Mesothelial cell of epicardium (in vitro differentiated cells): ENCODE data around the gene SKAP1. TPM values are rescaled to one million over a fixed set of nuclear protein-coding genes. Genes with fewer than 3 reads are reported as not detected.
"Not testable (repeated sequence)": the region's sequence is repeated elsewhere in the genome, so short reads cannot be mapped to it uniquely, and the experiment has no call there.

Experiments used
- DNase-seq, 2 experiments: peaks; one replicate each; pipeline ENCODE4 v3.0.0; 2021; ENCODE audit warnings: low spot score in 2 of 2; ENCODE audit not compliant: unreplicated experiment in 2 of 2
- H3K27ac Mint-ChIP-seq: 2 replicates; pipeline ENCODE4 v1.8.0; 2021; ENCODE audit warnings: mixed read lengths
- H3K27me3 Mint-ChIP-seq: 2 replicates; pipeline ENCODE4 v1.8.0; 2021; ENCODE audit warnings: low read depth, mixed read lengths
- H3K36me3 Mint-ChIP-seq: 2 replicates; pipeline ENCODE4 v1.8.0; 2021; ENCODE audit warnings: mixed read lengths
- H3K4me1 Mint-ChIP-seq: 2 replicates; pipeline ENCODE4 v1.8.0; 2021; ENCODE audit warnings: mixed read lengths
- H3K4me3 Mint-ChIP-seq: 2 replicates; pipeline ENCODE4 v1.8.0; 2021; ENCODE audit warnings: mild to moderate bottlenecking, moderate library complexity, mixed read lengths
- H3K9me3 Mint-ChIP-seq: 2 replicates; pipeline ENCODE4 v1.8.0; 2021; ENCODE audit warnings: mixed read lengths
- total RNA-seq: library from RNA; stranded (reverse); gene quantifications from 3 replicates; pipeline ENCODE4 v1.2.1, GENCODE V29; 2021
- TF ChIP-seq, protein P1 (sequence below): fragments of 200-600 bp; sonication (generic); IDR thresholded peaks from one replicate; pipeline ENCODE4 v1.5.0; 2021; ENCODE audit warnings: antibody characterized with exemption; ENCODE audit not compliant: unreplicated experiment

Gene SKAP1
- total RNA-seq, 1 donor from 2014 or later = 3.4 TPM

DNA sequence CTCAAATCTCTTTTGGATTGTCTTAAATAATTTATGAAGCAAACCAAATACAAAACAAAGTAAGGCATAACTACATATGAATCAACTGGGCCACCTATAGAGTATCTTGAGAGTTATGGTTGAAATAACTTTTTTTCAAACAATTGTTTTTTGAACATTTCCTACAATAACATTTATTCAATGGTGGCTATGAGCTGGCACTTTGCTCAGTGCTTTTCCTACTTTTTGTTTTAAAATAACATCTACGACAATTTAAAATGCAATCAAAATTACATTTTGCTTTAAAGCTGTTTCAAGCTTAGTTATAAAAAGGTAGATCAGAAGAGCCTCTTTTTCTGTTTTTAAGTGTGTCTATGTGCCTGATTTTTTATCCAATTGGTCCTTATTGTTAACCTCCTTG lies 238.7 kb downstream of the SKAP1 start:
- H3K4me1 Mint-ChIP-seq = peaks cover 16% of the 10 kb centered on the region
- no peaks in the 10 kb centered on the region for H3K36me3 Mint-ChIP-seq
- TF ChIP-seq, protein P1, sequence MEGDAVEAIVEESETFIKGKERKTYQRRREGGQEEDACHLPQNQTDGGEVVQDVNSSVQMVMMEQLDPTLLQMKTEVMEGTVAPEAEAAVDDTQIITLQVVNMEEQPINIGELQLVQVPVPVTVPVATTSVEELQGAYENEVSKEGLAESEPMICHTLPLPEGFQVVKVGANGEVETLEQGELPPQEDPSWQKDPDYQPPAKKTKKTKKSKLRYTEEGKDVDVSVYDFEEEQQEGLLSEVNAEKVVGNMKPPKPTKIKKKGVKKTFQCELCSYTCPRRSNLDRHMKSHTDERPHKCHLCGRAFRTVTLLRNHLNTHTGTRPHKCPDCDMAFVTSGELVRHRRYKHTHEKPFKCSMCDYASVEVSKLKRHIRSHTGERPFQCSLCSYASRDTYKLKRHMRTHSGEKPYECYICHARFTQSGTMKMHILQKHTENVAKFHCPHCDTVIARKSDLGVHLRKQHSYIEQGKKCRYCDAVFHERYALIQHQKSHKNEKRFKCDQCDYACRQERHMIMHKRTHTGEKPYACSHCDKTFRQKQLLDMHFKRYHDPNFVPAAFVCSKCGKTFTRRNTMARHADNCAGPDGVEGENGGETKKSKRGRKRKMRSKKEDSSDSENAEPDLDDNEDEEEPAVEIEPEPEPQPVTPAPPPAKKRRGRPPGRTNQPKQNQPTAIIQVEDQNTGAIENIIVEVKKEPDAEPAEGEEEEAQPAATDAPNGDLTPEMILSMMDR = no peak
- no peak overlapping the region for H3K4me3 Mint-ChIP-seq
- DNase-seq = no peak
- peaks cover 19% of the 10 kb centered on the region for H3K27me3 Mint-ChIP-seq
- H3K9me3 Mint-ChIP-seq = no peaks in the 10 kb centered on the region
- no peak overlapping the region for H3K27ac Mint-ChIP-seq

DNA sequence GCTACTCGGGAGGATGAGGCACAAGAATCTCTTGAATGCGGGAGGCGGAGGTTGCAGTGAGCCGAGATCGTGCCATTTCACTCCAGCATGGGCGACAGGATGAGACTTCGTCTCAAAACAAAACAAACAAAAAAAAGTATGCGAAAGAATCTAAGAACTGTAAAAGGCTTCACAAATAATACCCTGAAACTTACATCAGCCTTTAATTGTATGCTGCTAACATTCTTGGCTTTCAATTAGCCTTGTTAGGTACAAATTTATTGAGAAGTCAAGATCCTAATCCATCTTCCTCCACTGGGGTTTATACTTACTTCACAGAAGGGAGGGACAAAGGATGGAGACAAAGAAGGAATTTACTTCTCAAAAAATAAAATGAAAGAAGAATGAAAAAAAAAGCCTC lies 239.1 kb downstream of the SKAP1 start:
- peaks cover 22% of the 10 kb centered on the region for H3K27me3 Mint-ChIP-seq

GRCh38 chr17:48187872-48188608 lies 242.0 kb downstream of the SKAP1 start:
- no peak overlapping the region for H3K4me3 Mint-ChIP-seq
- DNase-seq = no peak
- peaks cover 21% of the 10 kb centered on the region for H3K27me3 Mint-ChIP-seq
- no peaks in the 10 kb centered on the region for H3K9me3 Mint-ChIP-seq
- H3K27ac Mint-ChIP-seq = no peak overlapping the region
- TF ChIP-seq, protein P1 = no peak
- H3K4me1 Mint-ChIP-seq = peaks cover 7% of the 10 kb centered on the region
- no peaks in the 10 kb centered on the region for H3K36me3 Mint-ChIP-seq

More for the DNA sequence above, 239.1 kb downstream of the SKAP1 start:
- H3K4me1 Mint-ChIP-seq = peaks cover 16% of the 10 kb centered on the region
- no peak overlapping the region for H3K4me3 Mint-ChIP-seq
- TF ChIP-seq, protein P1 = no peak
- H3K27ac Mint-ChIP-seq = no peak overlapping the region
- no peak for DNase-seq
- no peaks in the 10 kb centered on the region for H3K9me3 Mint-ChIP-seq
- H3K36me3 Mint-ChIP-seq = no peaks in the 10 kb centered on the region

DNA sequence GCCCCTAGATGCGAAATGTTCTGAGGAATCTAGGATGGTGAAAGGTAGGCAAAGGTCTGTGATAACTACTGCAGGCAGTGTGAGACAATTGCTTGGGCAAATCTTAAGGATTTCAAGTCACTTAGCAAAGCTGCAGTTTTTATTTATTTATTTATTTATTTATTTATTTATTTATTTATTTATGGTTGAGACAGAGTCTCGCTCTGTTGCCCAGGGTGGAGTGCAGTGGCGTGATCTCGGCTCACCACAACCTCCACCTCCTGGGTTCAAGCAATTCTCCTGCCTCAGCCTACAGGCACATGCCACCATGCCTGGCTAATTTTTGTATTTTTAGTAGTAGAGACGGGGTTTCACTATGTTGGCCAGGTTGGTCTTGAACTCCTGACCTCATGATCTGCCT lies 243.7 kb downstream of the SKAP1 start:
- not testable (repeated sequence) for DNase-seq, H3K9me3 Mint-ChIP-seq, H3K27ac Mint-ChIP-seq, H3K4me3 Mint-ChIP-seq, H3K36me3 Mint-ChIP-seq
- Mint-ChIP-seq H3K4me1 (peaks cover 11% of the 10 kb centered on the region), H3K27me3 (peaks cover 17% of the 10 kb centered on the region)

DNA sequence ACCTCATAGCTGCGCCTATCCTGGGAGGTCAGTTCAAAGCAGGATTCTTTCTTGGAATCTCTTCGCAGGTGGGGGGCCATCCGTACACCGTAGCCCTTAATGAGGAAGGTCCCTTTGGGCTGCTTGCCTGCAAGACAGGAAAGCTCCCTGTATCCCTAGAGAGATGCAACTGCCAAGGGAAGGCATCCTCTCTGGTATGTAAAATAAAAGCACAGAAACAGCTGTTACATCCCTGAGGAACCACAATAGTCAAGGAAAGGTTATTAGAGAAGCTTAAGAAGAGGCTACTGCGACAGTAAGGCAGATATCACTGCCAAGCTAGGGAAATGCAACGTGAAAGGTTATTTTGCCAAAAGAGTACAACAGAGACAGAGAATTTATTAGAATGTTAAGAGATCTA lies 245.3 kb downstream of the SKAP1 start:
- Mint-ChIP-seq H3K27ac (no peak overlapping the region), H3K4me3 (no peak overlapping the region), H3K9me3 (no peaks in the 10 kb centered on the region), H3K4me1 (peaks cover 22% of the 10 kb centered on the region), H3K36me3 (no peaks in the 10 kb centered on the region), H3K27me3 (peaks cover 17% of the 10 kb centered on the region)
- TF ChIP-seq, protein P1 = no peak
- DNase-seq = no peak

DNA sequence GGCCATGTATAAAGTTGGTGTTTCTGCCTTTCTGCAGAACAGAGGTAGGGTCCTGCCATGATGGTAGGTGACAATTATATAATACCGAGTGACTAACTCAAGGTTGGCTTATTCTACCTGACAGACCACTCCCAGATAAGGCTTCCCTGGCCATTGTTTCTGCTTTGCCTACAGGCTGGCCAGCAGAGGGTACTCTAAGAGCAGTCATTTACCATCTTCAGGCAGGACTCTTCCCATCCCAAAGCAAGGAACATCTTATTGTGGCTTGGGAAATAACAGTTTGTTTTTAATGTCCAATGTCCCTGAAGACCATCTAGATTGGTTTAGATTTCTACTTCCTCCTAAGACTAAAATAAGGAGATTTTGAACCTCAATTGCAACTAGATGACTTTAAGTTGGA lies 248.4 kb downstream of the SKAP1 start:
- DNase-seq = no peak
- peaks cover 15% of the 10 kb centered on the region for H3K27me3 Mint-ChIP-seq

More for the DNA sequence above, 248.4 kb downstream of the SKAP1 start:
- Mint-ChIP-seq H3K9me3 (no peaks in the 10 kb centered on the region), H3K4me1 (peaks cover 25% of the 10 kb centered on the region), H3K27ac (no peak overlapping the region), H3K36me3 (no peaks in the 10 kb centered on the region), H3K4me3 (no peak overlapping the region)
- TF ChIP-seq, protein P1 = no peak
